Mesendoderm (in vitro differentiated cells): ENCODE data around the gene PRSS38.

ENCODE experiments used
- DNase-seq: peaks from one replicate; pipeline ENCODE4 v3.0.0; 2013
- H2AK5ac ChIP-seq: 2 replicates; pipeline ENCODE4 v1.6.1; 2013; ENCODE audit warnings: low read length, inconsistent platforms
- H2BK120ac ChIP-seq: 2 replicates; pipeline ENCODE4 v1.6.1; 2013; ENCODE audit warnings: low read depth, mild to moderate bottlenecking, low read length, moderate library complexity, mixed read lengths
- H2BK15ac ChIP-seq: replicated peaks from 2 replicates; pipeline ENCODE4 v1.6.1; 2013; ENCODE audit warnings: low read depth, mild to moderate bottlenecking, moderate library complexity
- H2BK5ac ChIP-seq: 2 replicates; pipeline ENCODE4 v1.6.1; 2013; ENCODE audit warnings: low read length, inconsistent platforms
- H3K18ac ChIP-seq: 2 replicates; pipeline ENCODE4 v1.6.1; 2013; ENCODE audit warnings: mild to moderate bottlenecking, low read length, mixed read lengths
- H3K23ac ChIP-seq: one replicate; pipeline ENCODE4 v1.6.1; 2013; ENCODE audit warnings: low read length
- H3K27ac ChIP-seq: 2 replicates; pipeline ENCODE4 v1.5.1; 2013; ENCODE audit warnings: low read depth, mild to moderate bottlenecking, inconsistent platforms, low read length, moderate library complexity
- H3K27me3 ChIP-seq: 2 replicates; pipeline ENCODE4 v1.6.1; 2013; ENCODE audit warnings: low read length, control low read depth, mild to moderate bottlenecking, inconsistent platforms; ENCODE audit not compliant: insufficient read depth, poor library complexity
- H3K36me3 ChIP-seq: 2 replicates; pipeline ENCODE4 v1.6.1; 2013; ENCODE audit warnings: low read length, inconsistent platforms; ENCODE audit not compliant: control insufficient read depth, insufficient read depth
- H3K4ac ChIP-seq: one replicate; pipeline ENCODE4 v1.6.1; 2013; ENCODE audit warnings: low read depth, mild to moderate bottlenecking, low read length, moderate library complexity
- H3K4me1 ChIP-seq: 2 replicates; pipeline ENCODE4 v1.6.1; 2013; ENCODE audit warnings: low read depth, low read length, inconsistent platforms; ENCODE audit not compliant: control insufficient read depth
- H3K4me2 ChIP-seq: 2 replicates; pipeline ENCODE4 v1.6.1; 2013; ENCODE audit warnings: low read length
- H3K4me3 ChIP-seq: 2 replicates; pipeline ENCODE4 v1.5.1; 2013; ENCODE audit warnings: mild to moderate bottlenecking, low read length
- H3K56ac ChIP-seq: one replicate; pipeline ENCODE4 v1.6.1; 2013; ENCODE audit warnings: low read length
- H3K79me1 ChIP-seq: 2 replicates; pipeline ENCODE4 v1.6.1; 2013; ENCODE audit warnings: low read length, inconsistent platforms
- H3K79me2 ChIP-seq: 2 replicates; pipeline ENCODE4 v1.6.1; 2013; ENCODE audit warnings: mild to moderate bottlenecking, low read length; ENCODE audit not compliant: control insufficient read depth, insufficient read depth
- H3K9ac ChIP-seq: 2 replicates; pipeline ENCODE4 v1.6.1; 2013; ENCODE audit warnings: low read length, inconsistent platforms
- H4K5ac ChIP-seq: one replicate; pipeline ENCODE4 v1.6.1; 2013; ENCODE audit warnings: low read length
- H4K8ac ChIP-seq: one replicate; pipeline ENCODE4 v1.6.1; 2013; ENCODE audit warnings: low read depth, mild to moderate bottlenecking, control low read depth, low read length, moderate library complexity
- WGBS: extraction: QIAGEN DNeasy Blood & Tissue Kit; methylation state at CpG from one replicate; pipeline ENCODE4 v1.1.7; 2013; ENCODE audit warnings: low lambda C conversion rate, missing lambda C conversion rate; ENCODE audit not compliant: insufficient coverage; ENCODE audit errors: extremely low coverage; 5-methylcytosine and 5-hydroxymethylcytosine counted together

Gene PRSS38

DNA sequence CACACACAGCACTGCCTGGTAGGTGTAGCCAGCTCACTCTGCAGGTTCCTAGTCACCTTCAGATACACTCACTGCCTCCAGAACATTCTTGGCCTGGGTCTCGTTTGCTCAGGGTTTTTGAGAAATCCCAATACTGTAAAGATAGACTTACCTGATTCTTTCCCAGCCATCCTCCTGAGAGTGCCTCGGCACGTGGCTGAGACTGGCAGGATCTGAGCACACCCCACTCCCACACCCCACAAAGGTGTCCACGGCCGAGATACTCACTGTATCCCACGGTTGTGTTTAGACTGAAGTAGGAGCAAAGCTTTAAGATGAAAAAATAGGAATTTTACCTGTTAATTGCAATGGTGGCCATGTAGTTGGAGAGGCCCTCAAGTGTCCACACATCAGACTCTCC, 46.8 kb upstream of the PRSS38 start:
- no peak overlapping the region for H3K27ac ChIP-seq
- peaks cover 7% of the 10 kb centered on the region for H3K36me3 ChIP-seq
- no peaks in the 10 kb centered on the region for H3K79me2 ChIP-seq
- no peak overlapping the region for H3K4me3 ChIP-seq
- no CpG with 5 or more reads among the region's 6 CpGs for WGBS
- H3K79me1 ChIP-seq, result peaks cover 7% of the 10 kb centered on the region
- H2AK5ac ChIP-seq, result no peak overlapping the region
- no peaks in the 10 kb centered on the region for H3K27me3 ChIP-seq
- H2BK120ac ChIP-seq, result no peak overlapping the region
- H3K9ac ChIP-seq, result no peak overlapping the region
- H3K23ac ChIP-seq, result no peak overlapping the region
- no peak overlapping the region for H2BK5ac ChIP-seq
- H4K8ac ChIP-seq, result no peak overlapping the region
- H3K4me1 ChIP-seq, result no peaks in the 10 kb centered on the region
- no peak overlapping the region for H3K4ac ChIP-seq
- H4K5ac ChIP-seq, result no peak overlapping the region
- H3K56ac ChIP-seq, result no peak overlapping the region
- H3K18ac ChIP-seq, result no peak overlapping the region
- no peak overlapping the region for H2BK15ac ChIP-seq
- DNase-seq, result no peak
- H3K4me2 ChIP-seq, result no peak overlapping the region

DNA sequence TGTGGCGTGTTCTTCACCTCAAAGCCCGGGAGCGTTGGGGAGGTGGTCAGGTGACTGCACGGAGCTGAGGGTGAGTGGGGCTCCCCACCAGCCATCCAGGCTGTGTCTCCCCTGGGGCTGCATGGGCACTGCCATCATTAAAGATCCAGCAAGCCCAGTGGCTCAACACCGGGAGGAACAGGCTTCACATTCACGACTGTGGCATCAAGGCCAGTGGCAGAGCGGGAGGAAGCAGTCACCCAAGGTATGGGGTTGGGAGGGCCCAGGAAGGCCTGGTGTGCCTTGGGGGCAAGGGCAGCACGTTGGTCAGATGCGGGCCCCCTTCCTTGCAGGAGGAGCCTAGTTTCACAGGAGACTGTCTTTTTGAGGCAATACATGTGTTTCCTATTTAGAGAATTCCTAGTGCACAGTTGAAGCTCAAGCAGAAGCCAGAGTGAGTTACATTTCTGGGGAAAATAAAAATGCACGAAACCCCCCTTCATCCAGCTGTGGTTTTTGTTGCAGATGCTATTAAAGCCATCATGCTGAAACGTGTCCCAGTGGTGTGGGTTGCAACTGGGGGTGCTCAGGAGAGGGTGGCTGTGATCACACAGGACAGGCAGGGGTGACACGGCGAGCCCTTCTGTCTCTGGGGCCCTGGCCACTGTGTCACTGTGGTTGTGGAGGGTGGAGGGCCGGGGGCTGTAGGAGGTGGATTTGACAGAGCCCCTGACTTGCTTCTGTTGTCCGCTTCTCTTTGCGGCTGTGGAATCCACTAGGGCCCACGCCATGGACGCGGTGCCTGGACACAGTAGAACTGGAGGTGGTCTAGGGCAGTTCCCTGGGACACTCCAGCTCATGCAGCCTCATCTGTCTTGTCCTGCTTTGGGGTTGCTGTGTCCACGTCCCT, 46.2 kb upstream of the PRSS38 start:
- H3K18ac ChIP-seq, result no peak overlapping the region
- H3K4me1 ChIP-seq, result no peaks in the 10 kb centered on the region
- no peak overlapping the region for H3K23ac ChIP-seq
- no peak overlapping the region for H2BK15ac ChIP-seq
- H3K56ac ChIP-seq, result no peak overlapping the region
- H2BK120ac ChIP-seq, result no peak overlapping the region
- no peaks in the 10 kb centered on the region for H3K27me3 ChIP-seq
- H3K4me3 ChIP-seq, result no peak overlapping the region
- no peak for DNase-seq
- no peak overlapping the region for H2AK5ac ChIP-seq
- H3K79me1 ChIP-seq, result peaks cover 7% of the 10 kb centered on the region
- no peak overlapping the region for H4K5ac ChIP-seq
- H3K79me2 ChIP-seq, result no peaks in the 10 kb centered on the region
- no peak overlapping the region for H3K4ac ChIP-seq
- H4K8ac ChIP-seq, result no peak overlapping the region
- H3K9ac ChIP-seq, result no peak overlapping the region
- H3K4me2 ChIP-seq, result no peak overlapping the region
- WGBS, result no CpG with 5 or more reads among the region's 20 CpGs
- no peak overlapping the region for H3K27ac ChIP-seq
- peaks cover 7% of the 10 kb centered on the region for H3K36me3 ChIP-seq
- no peak overlapping the region for H2BK5ac ChIP-seq

DNA sequence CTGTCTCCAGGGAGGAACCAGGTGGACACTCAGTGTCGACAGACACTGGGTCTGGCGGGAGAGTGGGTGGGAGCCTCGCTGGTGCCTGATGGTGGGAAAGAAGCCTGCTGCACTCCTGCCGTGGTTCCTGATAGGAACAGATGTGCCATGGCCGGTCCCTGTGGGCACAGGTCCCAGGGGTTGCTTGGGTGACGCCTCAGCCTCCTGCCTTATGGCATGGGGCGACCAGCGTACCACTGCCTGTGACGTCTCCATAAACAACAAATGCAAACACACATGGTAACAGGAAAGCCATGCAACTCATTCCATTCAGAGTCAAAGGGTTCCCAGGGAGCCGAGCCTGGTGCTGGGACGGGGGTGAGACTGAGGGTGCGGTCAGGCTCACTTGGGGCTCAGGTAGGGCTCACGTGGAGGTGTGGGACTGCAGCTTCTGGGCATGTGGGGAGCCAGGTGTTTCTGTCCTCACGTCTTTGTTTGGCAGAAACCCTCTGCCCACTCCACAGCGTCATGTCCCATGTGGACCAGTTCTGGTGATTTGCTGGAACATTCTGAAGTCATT, 45.5 kb upstream of the PRSS38 start:
- no CpG with 5 or more reads among the region's 15 CpGs for WGBS

DNA sequence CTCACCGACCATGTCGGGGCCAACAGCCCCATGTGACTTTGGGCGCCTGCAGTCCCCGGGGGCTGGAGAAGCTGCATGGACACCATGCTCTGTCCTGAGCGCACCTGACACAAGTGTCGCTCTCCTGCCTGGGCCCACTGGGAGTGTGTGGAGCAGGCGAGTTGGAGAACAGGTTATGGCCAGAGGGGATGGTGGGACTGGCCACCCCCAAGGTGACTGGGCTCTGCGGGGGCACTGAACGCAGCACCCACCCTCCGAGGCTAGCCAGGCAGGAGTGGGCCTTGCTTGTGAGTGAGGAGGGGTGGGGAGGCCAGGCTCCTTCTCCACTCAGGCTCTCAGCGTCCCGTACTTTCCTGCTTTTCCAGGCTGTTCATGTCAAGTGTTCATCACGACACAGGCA, 44.7 kb upstream of the PRSS38 start:
- Histone ChIP-seq H4K5ac (no peak overlapping the region), H3K9ac (no peak overlapping the region), H3K79me1 (peaks cover 5% of the 10 kb centered on the region), H3K4ac (no peak overlapping the region), H2BK120ac (no peak overlapping the region), H3K4me1 (no peaks in the 10 kb centered on the region), H4K8ac (no peak overlapping the region), H3K79me2 (no peaks in the 10 kb centered on the region), H3K56ac (no peak overlapping the region), H2BK15ac (no peak overlapping the region), H3K27ac (no peak overlapping the region), H3K4me3 (no peak overlapping the region), H3K36me3 (peaks cover 7% of the 10 kb centered on the region), H2BK5ac (no peak overlapping the region), H3K23ac (no peak overlapping the region), H2AK5ac (no peak overlapping the region), H3K18ac (no peak overlapping the region), H3K27me3 (no peaks in the 10 kb centered on the region), H3K4me2 (no peak overlapping the region)
- no CpG with 5 or more reads among the region's 13 CpGs for WGBS
- DNase-seq, result no peak

More for the DNA sequence above, 45.5 kb upstream of the PRSS38 start:
- Histone ChIP-seq H3K27me3 (no peaks in the 10 kb centered on the region), H2BK5ac (no peak overlapping the region), H3K79me1 (peaks cover 7% of the 10 kb centered on the region), H3K9ac (no peak overlapping the region), H3K79me2 (no peaks in the 10 kb centered on the region), H3K4me3 (no peak overlapping the region), H3K18ac (no peak overlapping the region), H4K5ac (no peak overlapping the region), H3K23ac (no peak overlapping the region), H2BK15ac (no peak overlapping the region), H3K36me3 (peaks cover 7% of the 10 kb centered on the region), H3K4ac (no peak overlapping the region), H2BK120ac (no peak overlapping the region), H2AK5ac (no peak overlapping the region), H3K56ac (no peak overlapping the region), H3K4me1 (no peaks in the 10 kb centered on the region), H4K8ac (no peak overlapping the region), H3K27ac (no peak overlapping the region), H3K4me2 (no peak overlapping the region)
- DNase-seq, result no peak

DNA sequence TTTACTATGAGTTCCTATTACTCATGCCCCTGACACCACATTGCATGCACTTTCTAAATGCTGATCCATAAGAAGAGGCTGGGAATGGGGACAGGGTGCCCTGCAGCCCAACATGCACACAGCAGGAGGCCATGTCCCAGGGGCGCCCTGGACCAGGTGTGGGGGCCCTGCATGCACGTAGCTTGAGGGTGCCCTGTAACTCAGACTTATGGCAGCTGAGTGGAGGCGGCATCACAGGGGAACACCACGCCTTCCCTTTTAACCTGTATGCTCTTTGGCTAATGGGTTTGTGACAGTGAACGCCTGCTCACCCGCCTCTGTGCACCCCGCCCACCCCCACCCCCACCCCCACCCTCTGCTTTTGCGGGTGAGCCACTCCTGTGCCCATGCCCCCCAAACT, 44.1 kb upstream of the PRSS38 start:
- no peaks in the 10 kb centered on the region for H3K27me3 ChIP-seq
- H3K56ac ChIP-seq, result no peak overlapping the region
- no peak overlapping the region for H3K4me2 ChIP-seq
- H3K79me2 ChIP-seq, result no peaks in the 10 kb centered on the region
- no peak overlapping the region for H3K23ac ChIP-seq
- H2AK5ac ChIP-seq, result no peak overlapping the region
- H2BK5ac ChIP-seq, result no peak overlapping the region
- no peak overlapping the region for H4K5ac ChIP-seq
- H3K27ac ChIP-seq, result no peak overlapping the region
- H3K18ac ChIP-seq, result no peak overlapping the region
- no peak overlapping the region for H2BK120ac ChIP-seq
- DNase-seq, result no peak
- H3K9ac ChIP-seq, result no peak overlapping the region
- peaks cover 7% of the 10 kb centered on the region for H3K36me3 ChIP-seq
- peaks cover 5% of the 10 kb centered on the region for H3K79me1 ChIP-seq
- H3K4ac ChIP-seq, result no peak overlapping the region
- H2BK15ac ChIP-seq, result no peak overlapping the region
- no peaks in the 10 kb centered on the region for H3K4me1 ChIP-seq
- H4K8ac ChIP-seq, result no peak overlapping the region
- no peak overlapping the region for H3K4me3 ChIP-seq
- WGBS, result no CpG with 5 or more reads among the region's 8 CpGs
